GM13977 (cell line): ENCODE data around the gene RGMB.
"Not testable (repeated sequence)": the region's sequence is repeated elsewhere in the genome, so short reads cannot be mapped to it uniquely, and the experiment has no call there.

Experiments
- DNase-seq: peaks from one replicate; pipeline ENCODE4 v3.0.0; 2012; ENCODE audit warnings: low spot score
- in situ Hi-C: fragments of 300-500 bp; cut with MboI; formaldehyde crosslinking; loops from one replicate; pipeline ENCODE4 v1.12.0; 2022; ENCODE audit warnings: low sequenced_read_pairs, low pct_unique_long_range_greater_than_20kb, mixed read lengths, inconsistent platforms; ENCODE audit not compliant: unreplicated experiment
- TF ChIP-seq, protein P1 (sequence below): IDR thresholded peaks from 2 replicates; pipeline ENCODE4 v1.5.1; 2012; ENCODE audit warnings: mild to moderate bottlenecking, control low read depth; ENCODE audit not compliant: insufficient read depth; ENCODE audit errors: extremely low read depth, missing control alignments

RGMB gene

DNA sequence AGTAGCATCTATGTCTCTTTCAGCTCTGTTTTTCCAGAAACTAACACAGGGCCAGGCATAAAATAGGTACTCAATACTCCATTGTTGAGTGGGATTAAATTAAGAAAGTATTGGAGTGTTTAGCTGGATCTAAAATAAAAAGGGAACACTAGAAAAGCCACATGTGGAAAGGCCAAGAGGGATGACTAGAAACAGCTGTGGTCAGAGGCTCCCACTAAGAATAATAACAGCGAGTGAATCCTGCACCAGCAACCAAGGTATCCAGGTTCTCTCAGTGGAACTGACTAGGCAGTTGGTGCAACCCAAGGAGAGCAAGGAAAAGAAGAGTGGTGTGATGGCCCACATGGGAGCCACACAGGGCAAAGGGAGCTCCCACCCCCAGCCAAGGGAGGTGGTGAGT, 31.5 kb upstream of the RGMB start:
- TF ChIP-seq, protein P1, sequence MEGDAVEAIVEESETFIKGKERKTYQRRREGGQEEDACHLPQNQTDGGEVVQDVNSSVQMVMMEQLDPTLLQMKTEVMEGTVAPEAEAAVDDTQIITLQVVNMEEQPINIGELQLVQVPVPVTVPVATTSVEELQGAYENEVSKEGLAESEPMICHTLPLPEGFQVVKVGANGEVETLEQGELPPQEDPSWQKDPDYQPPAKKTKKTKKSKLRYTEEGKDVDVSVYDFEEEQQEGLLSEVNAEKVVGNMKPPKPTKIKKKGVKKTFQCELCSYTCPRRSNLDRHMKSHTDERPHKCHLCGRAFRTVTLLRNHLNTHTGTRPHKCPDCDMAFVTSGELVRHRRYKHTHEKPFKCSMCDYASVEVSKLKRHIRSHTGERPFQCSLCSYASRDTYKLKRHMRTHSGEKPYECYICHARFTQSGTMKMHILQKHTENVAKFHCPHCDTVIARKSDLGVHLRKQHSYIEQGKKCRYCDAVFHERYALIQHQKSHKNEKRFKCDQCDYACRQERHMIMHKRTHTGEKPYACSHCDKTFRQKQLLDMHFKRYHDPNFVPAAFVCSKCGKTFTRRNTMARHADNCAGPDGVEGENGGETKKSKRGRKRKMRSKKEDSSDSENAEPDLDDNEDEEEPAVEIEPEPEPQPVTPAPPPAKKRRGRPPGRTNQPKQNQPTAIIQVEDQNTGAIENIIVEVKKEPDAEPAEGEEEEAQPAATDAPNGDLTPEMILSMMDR: no peak
- in situ Hi-C loops: no loop called here
- DNase-seq: no peak

DNA sequence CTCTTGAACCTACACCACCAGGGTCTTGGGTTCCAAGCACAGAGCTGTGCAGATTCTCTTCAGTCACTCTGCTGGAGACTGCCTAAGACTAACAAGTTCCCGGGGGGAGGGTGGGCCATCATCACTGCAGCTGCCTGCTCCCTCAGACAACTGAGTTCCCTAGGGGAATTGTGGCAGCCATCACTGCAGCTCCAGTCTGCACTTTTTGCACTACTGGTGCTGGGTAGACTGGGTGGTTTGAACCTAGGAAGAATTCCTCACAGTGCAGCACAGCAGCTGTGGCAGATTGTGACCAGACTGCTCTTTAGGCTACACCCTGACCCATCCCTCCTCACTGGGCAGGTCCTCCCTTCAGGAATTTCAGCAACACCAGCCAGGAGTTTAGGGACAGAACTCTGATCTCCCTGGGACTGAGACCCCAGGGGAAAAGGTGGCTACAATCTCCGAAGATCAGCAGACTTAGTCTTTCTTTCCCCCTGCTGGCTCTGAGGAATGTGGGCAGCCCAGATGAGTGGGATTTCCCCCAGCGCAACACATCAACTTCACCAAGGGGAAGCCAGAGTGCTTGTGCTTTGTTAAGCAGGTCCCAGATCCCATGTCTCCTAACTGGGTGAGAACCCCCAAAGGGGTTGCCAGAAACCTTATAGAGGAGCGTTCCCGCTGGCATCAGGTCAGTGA, 30.9 kb upstream of the RGMB start:
- no peak for DNase-seq
- TF ChIP-seq, protein P1: no peak
- in situ Hi-C loops: no loop called here

DNA sequence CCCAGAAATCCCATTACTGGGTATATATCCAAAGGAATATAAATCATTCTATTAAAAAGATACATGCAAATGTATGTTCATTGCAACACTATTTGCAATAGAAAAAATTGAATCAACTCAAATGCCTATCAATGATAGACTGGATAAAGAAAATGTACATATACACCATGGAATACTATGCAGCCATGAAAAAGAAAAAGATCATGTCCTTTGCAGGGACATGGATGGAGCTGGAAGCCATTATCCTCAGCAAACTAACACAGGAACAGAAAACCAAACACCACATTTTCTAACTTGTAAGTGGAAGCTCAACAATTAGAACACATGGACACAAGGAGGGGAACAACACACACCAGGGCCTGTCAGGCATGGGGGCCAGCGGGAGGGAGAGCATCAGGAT, 25.2 kb upstream of the RGMB start:
- not testable (repeated sequence) for DNase-seq

DNA sequence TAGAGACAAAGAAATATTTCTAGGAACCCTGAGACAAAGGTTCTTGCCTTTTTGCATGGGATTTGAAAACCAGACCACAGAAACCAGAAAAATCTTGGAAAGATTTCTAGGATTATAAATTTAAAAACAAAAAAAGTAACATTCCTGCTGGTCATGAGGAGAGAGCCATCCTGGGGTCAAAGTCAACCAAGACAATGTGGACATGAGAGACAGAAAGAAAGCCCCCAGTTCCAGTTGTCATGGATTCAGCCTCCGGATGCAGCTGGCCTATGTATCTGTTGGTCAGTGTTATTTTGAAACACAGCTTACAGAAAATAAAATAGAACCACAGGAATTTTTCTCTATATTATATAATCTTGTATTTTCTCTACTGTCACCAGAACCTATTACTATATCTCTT, 24.4 kb upstream of the RGMB start:
- TF ChIP-seq, protein P1: no peak
- in situ Hi-C loops: no loop called here
- DNase-seq: no peak

More for the DNA sequence above, 25.2 kb upstream of the RGMB start:
- in situ Hi-C loops: not testable (repeated sequence)

DNA sequence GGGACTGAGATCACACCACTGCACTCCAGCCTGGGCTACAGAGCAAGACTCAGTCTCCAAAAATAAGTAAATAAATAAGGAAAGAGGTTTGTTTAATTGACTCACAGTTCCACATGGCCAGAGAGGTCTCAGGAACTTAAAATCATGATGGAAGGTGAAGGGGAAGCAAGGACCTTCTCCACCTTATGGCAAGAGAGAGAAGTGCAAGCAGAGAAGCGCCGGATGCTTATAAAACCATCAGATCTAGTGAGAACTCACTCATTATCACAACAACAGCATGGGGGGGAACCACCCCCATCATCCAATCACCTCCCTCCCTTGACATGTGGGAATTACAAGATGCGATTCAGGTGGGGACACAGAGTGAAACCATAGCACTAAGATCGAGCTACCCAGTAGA, 22.8 kb upstream of the RGMB start:
- TF ChIP-seq, protein P1: peak; percentile 33
- in situ Hi-C loops: no loop called here
- no peak for DNase-seq

DNA sequence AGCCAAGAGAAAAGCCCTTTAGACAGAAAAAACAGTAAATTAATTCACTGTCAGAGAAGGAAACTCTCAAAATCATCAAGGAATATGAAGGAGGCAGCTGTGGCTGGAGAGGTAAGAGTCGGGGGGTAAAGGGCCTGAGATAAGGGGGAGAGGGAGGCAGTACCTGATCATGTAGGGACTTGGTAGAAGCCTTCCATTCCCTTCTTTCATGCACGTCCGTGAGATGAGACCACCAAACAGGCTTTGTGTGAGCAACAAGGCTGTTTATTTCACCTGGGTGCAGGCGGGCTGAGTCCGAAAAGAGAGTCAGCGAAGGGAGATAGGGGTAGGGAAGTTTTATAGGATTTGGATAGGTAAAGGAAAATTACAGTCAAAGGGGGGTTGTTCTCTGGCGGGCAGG, 21.1 kb upstream of the RGMB start:
- in situ Hi-C loops: not testable (repeated sequence)

DNA sequence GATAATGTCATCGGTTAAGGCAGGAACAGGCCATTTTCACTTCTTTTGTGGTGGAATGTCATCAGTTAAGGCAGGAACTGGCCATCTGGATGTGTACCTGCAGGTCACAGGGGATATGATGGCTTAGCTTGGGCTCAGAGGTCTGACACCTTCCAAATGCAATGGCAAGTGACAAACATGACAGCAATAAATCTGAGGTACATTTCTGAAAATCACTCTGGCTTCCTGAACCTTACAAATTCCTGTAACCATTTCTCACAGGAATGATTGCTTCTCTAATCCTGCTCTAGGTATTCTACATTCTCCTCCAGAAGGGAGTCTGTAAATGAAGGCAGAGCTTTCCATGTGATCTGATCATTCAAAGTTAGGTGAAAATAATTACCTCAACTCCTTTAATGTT, 20.7 kb upstream of the RGMB start:
- DNase-seq, in situ Hi-C loops: not testable (repeated sequence)

More for the DNA sequence above, 21.1 kb upstream of the RGMB start:
- not testable (repeated sequence) for DNase-seq

DNA sequence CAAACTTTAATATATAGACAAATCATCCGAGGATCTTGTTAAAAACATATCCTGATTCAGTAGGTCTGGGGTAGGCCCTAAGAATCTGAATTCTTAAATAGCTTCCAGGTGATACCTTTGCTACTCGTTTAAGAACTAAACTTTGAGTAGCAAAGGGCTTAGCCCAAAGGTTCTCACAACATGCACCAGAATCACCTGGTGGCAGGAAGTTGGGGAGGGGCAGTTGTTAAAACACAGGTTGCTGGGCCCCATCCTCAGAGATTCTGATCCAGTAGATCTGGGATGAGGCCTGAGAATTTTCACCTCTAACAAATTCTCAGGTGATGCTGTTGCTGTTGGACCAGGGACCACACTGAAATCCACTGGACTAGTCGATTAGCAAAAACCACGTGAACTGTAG, 20.0 kb upstream of the RGMB start:
- no peak for DNase-seq
- in situ Hi-C loops: no loop called here
- TF ChIP-seq, protein P1: no peak
